Skeletal muscle cell (primary cell): ENCODE data around the gene PPP1R12C.
"Not testable (repeated sequence)": the region's sequence is repeated elsewhere in the genome, so short reads cannot be mapped to it uniquely, and the experiment has no call there.

Source experiments
- DNase-seq: peaks from one replicate; pipeline ENCODE4 v3.0.0-alpha.2; 2010; ENCODE audit warnings: low read depth
- H3K4me3 ChIP-seq: 2 replicates; pipeline ENCODE4 v1.5.1; 2011; ENCODE audit warnings: low read depth, mild to moderate bottlenecking, control low read depth, low read length, moderate library complexity

The PPP1R12C gene

DNA sequence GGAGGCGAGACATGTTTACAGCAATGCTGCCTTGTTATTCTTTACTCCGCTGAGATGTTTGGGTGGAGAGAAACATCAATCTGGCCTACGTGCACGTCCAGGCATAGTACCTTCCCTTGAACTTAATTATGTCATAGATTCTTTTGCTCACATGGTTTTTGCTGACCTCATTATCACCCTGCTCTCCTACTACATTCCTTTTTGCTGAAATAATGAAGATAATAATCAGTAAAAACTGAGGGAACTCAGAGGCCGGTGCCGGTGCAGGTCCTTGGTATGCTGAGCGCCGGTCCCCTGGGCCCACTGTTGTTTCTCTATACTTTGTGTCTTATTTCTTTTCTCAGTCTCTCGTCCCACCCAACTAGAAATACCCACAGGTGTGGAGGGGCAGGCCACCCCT is 57.1 kb downstream of the PPP1R12C start:
- DNase-seq = not testable (repeated sequence)

DNA sequence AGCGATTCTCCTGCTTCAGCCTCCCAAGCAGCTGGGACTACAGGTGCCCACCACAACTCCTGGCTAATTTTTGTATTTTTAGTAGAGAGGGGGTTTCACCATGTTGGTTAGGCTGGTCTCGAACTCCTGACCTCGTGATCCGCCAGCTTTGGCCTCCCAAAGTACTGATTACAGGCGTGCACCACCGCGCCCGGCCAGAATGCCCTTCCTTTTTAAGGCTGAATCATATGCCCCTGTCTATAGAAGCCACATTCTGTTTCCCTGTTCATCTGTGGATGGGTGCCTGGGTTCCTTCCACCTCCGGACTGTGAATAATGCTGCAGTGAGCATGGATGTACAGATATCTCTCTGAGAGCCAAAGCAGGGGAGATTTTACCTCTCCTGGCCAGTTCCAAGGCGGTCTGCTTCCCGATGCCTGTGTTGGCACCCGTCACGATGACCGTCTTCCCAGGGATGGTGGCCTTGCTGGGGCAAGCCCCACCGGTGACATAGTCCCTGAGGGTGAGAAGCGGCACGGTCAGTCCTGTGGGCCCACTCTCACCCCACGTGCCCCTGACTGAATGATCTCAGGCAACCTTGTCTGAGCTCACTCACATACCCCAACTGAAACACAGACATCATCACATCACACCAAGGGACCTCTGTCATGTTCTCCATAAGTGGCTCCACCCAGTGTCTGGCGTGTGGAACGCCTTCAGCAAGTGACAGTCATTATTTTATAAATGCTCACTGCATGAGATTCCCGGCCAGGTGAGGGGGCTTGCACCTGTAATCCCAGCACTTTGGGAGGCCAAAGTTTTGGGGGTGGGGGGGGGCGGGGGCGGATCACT is 58.4 kb downstream of the PPP1R12C start:
- DNase-seq = no peak
- H3K4me3 ChIP-seq = no peak overlapping the region

More for the DNA sequence above, 57.1 kb downstream of the PPP1R12C start:
- H3K4me3 ChIP-seq = not testable (repeated sequence)

DNA sequence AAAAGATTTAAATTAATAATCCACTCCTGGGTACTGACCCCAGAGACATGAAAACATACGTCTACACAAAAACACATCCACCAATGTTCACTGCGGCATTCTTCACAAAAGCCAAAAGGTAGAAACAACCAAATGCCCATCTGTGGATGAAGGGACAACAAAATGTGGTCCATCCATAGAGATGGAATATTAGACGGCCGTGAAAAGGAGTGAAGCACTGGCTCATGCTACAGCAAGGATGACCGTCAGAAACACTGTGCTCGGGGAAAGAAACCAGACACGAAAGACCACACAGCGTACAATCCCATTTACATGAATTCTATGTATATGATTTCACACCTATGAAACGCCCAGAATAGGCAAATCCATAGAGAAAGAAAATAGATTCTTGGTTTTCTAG is 60.6 kb downstream of the PPP1R12C start:
- no peak for DNase-seq
- H3K4me3 ChIP-seq = no peak overlapping the region

GRCh38 chr19:55053735-55054134 is 63.7 kb downstream of the PPP1R12C start:
- H3K4me3 ChIP-seq = no peak overlapping the region

GRCh38 chr19:55050749-55051532 is 66.5 kb downstream of the PPP1R12C start:
- DNase-seq = no peak
- H3K4me3 ChIP-seq = no peak overlapping the region

More at GRCh38 chr19:55053735-55054134, 63.7 kb downstream of the PPP1R12C start:
- no peak for DNase-seq

GRCh38 chr19:55048446-55048845 is 69.0 kb downstream of the PPP1R12C start:
- no peak for DNase-seq
- no peak overlapping the region for H3K4me3 ChIP-seq

GRCh38 chr19:55047951-55048350 is 69.5 kb downstream of the PPP1R12C start:
- no peak for DNase-seq
- no peak overlapping the region for H3K4me3 ChIP-seq

DNA sequence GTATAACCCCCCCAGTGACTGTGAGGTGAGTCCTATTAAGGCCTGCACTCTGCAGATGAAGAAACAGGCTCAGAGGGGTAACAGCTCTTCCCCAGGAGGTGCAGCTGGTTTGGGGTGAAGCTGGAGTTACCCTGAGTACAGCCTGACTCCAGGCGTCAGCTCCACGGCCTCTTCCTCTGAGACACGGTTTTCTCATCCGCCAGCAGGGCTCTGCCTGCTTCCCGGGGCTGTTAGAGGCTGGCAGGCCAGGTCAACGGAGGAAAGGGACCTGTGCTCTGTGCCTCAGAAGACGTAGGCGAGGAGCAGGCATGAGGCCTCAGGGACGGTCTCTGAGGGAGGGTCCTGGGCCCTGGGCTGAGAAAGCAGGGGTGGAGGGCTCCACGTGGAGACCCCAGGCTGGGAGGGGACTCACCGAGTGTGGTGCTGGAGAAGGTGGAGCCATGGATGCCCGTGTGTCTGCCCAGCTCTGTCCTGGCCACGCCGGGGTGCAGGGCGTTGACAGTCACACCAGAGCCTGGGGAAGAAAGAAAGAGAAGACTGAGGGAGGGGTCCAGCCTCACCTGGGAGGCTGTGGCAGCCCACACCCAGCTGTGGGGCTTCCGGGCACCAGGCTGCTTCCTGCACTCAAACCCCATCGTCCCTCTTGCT is 70.3 kb downstream of the PPP1R12C start:
- DNase-seq = no peak
- no peak overlapping the region for H3K4me3 ChIP-seq

GRCh38 chr19:55044771-55045716 is 72.4 kb downstream of the PPP1R12C start:
- no peak overlapping the region for H3K4me3 ChIP-seq
- DNase-seq = no peak

GRCh38 chr19:55044286-55044685 is 73.2 kb downstream of the PPP1R12C start:
- H3K4me3 ChIP-seq = no peak overlapping the region
- DNase-seq = no peak

DNA sequence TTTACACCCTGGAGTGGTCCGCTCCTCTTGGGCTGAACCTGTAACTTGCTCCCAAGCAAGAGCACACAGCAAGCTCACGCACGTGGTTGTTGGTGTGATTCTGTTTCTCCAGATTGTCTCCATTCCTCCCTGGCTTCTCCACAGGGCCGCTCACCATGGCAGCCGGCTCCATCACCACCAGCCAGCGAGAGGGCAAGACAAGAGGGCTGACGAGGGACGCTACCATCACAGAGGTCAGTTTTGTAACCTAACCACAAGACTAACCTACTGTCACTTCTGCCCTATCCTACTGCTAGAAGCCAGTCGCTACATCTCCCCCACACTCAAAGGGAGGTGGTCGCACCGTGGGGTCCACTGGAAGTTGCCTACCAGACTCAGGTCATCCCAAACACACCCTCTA is 74.7 kb downstream of the PPP1R12C start:
- no peak for DNase-seq
- H3K4me3 ChIP-seq = no peak overlapping the region

GRCh38 chr19:55042344-55042678 is 75.1 kb downstream of the PPP1R12C start:
- no peak overlapping the region for H3K4me3 ChIP-seq
- no peak for DNase-seq

DNA sequence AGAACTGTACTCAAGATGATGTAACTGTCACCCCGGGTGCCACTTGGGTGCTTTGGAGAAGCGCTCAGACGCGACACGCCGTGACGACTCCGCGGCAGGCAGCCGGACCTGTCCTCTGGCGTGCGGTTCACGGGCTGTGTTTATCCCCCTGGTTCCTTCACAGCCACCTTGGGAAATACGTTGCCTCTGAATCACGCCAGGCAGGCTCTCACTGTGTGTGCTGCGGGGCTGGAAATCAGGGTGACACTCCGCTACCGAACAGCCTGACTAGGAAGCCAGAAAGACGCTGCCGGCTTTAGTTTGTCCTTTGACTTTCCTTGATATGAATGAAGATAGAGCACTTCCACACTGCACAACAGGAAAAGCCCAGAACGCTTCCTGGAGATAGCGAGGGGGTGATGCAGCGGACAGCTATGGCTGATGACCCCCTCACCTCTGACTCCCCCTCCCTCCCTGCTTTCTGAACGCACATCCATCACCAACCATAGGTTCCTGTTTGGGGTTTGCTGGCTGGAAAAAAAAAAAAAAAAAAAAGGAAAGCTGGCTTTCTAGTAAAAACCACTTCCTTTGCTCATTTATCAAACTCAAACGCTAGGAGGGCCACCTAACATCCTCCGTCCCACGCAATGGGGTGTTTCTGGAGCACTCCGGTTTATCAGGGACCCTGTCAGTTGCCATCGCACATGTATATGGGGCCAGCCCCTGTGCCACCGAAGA is 75.7 kb downstream of the PPP1R12C start:
- no peak overlapping the region for H3K4me3 ChIP-seq
- no peak for DNase-seq

- DNase-seq = no peak
- no peak overlapping the region for H3K4me3 ChIP-seq
Measured at GRCh38 chr19:55041244-55041626, 76.2 kb downstream of the PPP1R12C start.
